Stimulated activated CD4-positive, alpha-beta T cell treated with anti-CD3 and anti-CD28 coated beads, Interleukin-12 subunit alpha, Interleukin-12 subunit beta, amount 100 ng/mL, for 24 hours (primary cell): ENCODE measurements around the gene MLXIP.
"Not testable (repeated sequence)": the region's sequence is repeated elsewhere in the genome, so short reads cannot be mapped to it uniquely, and the experiment has no call there.

Source experiments
- DNase-seq, 2 experiments: peaks; one replicate each; pipeline ENCODE4 v3.0.0-alpha.2; 2020; ENCODE audit warnings: low read depth in 2 of 2

Gene MLXIP

DNA sequence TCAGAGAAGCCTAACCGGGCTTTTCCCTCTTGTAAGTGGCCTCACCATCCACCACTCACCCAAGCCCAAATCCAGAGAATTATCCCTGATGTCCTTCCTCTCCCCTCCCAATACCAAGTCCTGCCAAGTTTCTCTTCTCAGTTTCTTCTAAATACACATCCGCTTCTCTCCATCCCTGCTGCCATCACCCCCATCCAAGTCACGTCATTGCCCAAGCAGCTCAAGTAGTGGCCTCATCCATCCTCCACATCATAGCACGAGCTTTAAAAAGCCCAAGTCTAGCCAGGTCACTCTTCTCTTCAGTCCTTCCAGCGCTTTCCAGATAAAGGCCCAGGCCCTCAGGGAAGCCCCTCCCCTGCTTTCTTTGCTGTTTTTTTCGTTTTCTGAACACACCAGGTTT lies 70.1 kb downstream of the MLXIP start:
- no peak for DNase-seq

- DNase-seq: no peak
Observed at GRCh38 chr12:122150127-122150681, 71.6 kb downstream of the MLXIP start.

- DNase-seq: no peak
Observed at GRCh38 chr12:122152754-122153153, 74.2 kb downstream of the MLXIP start.

GRCh38 chr12:122155705-122156104 lies 77.1 kb downstream of the MLXIP start:
- no peak for DNase-seq

GRCh38 chr12:122158700-122159285 lies 80.2 kb downstream of the MLXIP start:
- no peak for DNase-seq

DNA sequence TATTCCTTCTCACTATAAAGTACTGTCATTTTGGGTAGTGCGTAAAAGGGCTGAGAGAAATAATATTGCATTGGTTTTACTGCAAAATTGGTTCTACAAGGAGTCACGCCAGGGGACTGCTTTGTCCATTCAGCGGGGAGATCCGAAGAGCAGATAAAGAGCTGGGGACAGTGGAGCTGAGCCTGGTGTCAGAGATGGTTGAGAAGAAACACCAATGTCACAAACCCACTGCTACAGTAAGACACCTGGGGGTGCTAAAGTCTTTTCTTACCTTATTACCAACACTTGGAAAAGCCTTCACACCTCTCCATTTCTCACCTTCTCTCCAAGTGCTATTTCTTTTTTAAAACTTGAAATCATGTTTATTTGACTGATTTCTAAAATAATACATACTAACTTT lies 81.3 kb downstream of the MLXIP start:
- DNase-seq: no peak

- no peak for DNase-seq
Observed at GRCh38 chr12:122160761-122161160, 82.2 kb downstream of the MLXIP start.

- DNase-seq: no peak
Observed at GRCh38 chr12:122161682-122162081, 83.1 kb downstream of the MLXIP start.

DNA sequence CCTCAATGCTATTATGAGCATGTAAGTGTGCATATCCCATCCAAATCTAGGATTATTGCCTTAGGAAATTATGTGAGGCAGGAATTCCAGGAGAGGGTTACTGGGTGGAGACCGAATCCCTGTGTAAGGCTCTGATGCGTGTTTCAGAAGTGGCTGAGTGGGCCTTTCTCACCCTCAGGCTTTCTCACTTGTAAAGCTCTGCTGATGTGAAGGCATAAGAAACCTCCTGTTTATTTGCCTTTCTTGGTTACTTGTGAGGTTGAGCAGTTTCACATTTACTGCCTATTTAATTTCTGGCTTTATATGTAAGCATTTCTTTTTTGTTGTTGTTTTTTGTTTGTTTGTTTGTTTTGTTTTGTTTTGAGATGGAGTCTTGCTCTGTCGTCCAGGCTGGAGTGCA lies 84.4 kb downstream of the MLXIP start:
- no peak for DNase-seq

DNA sequence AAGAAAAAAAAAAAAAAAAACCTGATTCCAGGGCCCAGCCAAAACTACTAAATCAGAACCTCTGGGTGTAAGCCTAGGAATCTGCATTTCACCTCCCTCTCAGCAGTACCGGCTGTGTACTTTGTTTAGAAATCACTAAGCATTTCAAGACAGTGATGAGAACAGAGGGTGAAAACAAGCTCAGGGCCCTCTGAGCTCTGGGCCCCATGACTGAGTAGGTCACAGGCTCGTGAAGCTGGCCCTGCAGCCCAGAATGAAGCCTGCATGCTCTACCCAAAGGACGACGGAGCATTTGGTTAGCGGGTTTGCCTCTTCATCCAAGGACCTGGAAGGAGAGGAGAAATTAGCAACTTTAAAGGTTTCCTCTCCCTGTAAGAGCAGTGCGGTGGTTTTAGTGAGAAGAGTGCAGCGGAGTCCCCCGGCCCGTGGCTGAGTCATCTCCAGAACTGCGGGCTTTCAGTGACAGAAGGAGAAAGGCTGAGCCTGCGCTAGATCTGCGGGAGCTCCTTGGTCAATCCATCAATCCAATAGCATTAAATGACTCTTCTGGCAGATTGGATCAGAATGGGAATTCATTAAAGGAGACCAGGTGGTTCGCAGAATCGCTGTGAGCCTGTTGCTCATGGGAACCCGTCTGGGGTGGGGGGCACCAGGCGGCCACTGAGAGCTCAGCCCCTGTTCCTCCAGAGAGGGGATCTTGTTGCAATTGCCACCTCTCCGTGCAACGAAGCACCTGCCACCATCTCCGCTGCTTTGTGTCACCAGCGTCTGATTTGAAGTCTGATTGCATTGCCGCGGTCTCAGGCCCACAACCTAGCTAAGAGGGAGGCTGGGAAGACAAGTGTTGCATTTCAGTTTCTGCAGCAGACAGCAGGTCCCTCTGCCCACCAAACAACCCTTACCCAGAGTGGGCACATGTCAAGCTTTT lies 88.1 kb downstream of the MLXIP start:
- peak in 1 of 2 experiments; percentile 28 for DNase-seq

DNA sequence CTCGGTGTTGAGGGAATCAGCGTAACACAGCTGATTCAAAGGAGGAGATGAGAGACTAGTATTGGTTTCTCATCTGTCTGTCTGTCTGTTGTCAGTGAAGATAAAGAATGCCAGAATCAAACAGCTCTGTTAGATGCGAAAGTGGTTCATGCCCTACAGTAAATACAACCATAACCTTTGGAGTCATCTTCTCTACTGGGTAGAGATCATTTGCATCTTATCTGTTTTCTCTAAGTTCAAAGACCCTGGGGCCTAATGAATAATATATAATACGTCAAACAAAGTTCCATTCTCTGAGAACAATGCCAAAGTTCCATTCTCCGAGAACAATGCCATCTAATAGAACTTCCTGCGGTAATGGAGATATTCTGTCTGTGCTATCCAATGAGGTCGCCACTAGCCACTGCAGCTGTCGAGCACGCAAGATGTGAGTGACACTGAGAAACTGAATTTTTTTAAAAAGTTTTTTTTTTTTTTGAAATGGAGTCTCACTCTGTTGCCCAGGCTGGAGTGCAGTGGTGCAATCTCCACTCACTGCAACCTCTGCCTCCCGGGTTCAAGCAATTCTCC lies 88.9 kb downstream of the MLXIP start:
- no peak for DNase-seq

- no peak for DNase-seq
Observed at GRCh38 chr12:122168492-122168891, 89.9 kb downstream of the MLXIP start.

- DNase-seq: no peak
Observed at GRCh38 chr12:122171399-122171798, 92.8 kb downstream of the MLXIP start.

- no peak for DNase-seq
Observed at GRCh38 chr12:122172262-122172939, 93.8 kb downstream of the MLXIP start.

- DNase-seq: no peak
Observed at GRCh38 chr12:122174155-122174845, 95.7 kb downstream of the MLXIP start, which contains the start of gene IL31. Gene IL31 (minus strand): TSS chr12:122174221. CDS start chr12:122174172, 49 bp downstream.

DNA sequence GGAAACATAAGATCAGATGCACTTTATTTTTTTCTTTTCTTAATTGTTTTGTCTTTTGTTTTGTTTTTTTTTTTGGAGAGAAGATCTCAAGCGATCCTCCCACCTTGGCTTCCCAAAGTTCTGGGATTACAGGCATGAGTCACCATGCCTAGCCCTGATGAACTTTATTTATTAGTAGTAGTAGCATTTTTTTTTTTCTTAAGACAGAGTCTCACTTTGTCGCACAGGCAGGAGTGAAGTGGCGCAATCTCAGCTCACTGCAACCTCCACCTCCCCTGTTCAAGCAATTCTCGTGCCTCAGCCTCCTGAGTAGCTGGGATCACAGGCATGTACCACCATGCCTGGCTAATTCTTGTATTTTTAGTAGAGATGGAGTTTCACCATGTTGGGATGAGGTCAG lies 97.9 kb downstream of the MLXIP start:
- not testable (repeated sequence) for DNase-seq

- no peak for DNase-seq
Observed at GRCh38 chr12:122182887-122183587, 104.5 kb downstream of the MLXIP start, which contains the start of gene LRRC43. Gene LRRC43 (plus strand): TSS chr12:122183123. CDS start chr12:122183145, 22 bp downstream.

- no peak for DNase-seq
Observed at GRCh38 chr12:122183588-122183940, 105.0 kb downstream of the MLXIP start.

DNA sequence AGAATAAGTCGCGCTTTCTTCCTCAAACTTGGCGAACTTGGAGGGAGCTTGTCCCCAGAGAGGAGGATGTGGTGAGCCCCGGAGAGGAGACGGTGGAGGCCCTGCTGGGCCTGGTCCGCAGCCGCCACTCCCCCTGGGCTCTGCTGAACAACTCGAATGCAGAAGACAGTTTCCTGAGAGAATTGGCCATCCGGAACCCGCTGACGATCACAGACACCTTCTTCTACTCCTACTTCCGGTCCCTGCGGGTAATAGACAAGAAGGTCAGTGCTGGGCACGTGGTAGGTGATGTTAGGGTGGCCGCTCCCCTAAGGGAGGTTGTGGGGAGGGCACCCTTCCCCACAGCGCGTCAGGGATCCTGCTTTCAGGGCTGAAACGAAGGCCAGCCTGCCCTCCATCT lies 106.0 kb downstream of the MLXIP start:
- DNase-seq: no peak

- no peak for DNase-seq
Observed at GRCh38 chr12:122185079-122185478, 106.5 kb downstream of the MLXIP start.
